GM12878 (cell line): Measurements from ENCODE around the gene LRRC27. TPM values are rescaled to one million over a fixed set of nuclear protein-coding genes. Genes with fewer than 3 reads are reported as not detected.

Experiments used
- ATAC-seq: fragments of 200-7000 bp; cut with Tn5 transposase; 3 replicates; pipeline ENCODE4 v1.9.1; 2020; ENCODE audit warnings: mild to moderate bottlenecking, moderate library complexity
- BruUV-seq: library from RNA; stranded (reverse); fragments of 400-500 nt; replicated peaks from 2 replicates; lab custom pipeline; 2021; lab: Mats Ljungman, UMichigan
- CTCF ChIA-PET: fragments of 300-600 bp; sonication (Branson Sonifier 250); formaldehyde crosslinking; extraction: SDS; loops from one replicate; lab custom pipeline; 2021; ENCODE audit warnings: inconsistent platforms; lab: Yijun Ruan, JAX
- POLR2A ChIA-PET: fragments of 350-600 bp; formaldehyde crosslinking; extraction: SDS; loops from one replicate; lab custom pipeline; 2021; ENCODE audit warnings: inconsistent platforms; lab: Charles Lee
- RAD21 ChIA-PET: fragments of 300-600 bp; sonication (Branson Sonifier 250); formaldehyde crosslinking; loops from one replicate; lab custom pipeline; 2023; ENCODE audit warnings: antibody characterized with exemption; ENCODE audit not compliant: unreplicated experiment; lab: Charles Lee
- SMC1A ChIA-PET: fragments of 300-600 bp; sonication (Branson Sonifier 250); formaldehyde crosslinking; loops from one replicate; lab custom pipeline; 2023; ENCODE audit not compliant: unreplicated experiment, uncharacterized antibody; lab: Charles Lee
- DNase-seq: peaks from one replicate; pipeline ENCODE4 v3.0.0-alpha.2; 2011; ENCODE audit warnings: low read depth, low spot score
- FAIRE-seq: peaks from 3 replicates; lab custom pipeline; 2011; peaks lifted over from hg19 to GRCh38; lab: Jason Lieb, UNC
- H2AFZ ChIP-seq: 2 replicates; pipeline ENCODE4 v1.6.0; 2011; ENCODE audit warnings: low read depth, low read length, control low read depth; ENCODE audit not compliant: control insufficient read depth
- H3K27ac ChIP-seq: 2 replicates; pipeline ENCODE4 v1.5.1; 2011; ENCODE audit warnings: control low read depth; ENCODE audit not compliant: control insufficient read depth, insufficient read depth
- H3K27me3 ChIP-seq, 2 experiments: replicated peaks in 1 of 2; 2 replicates each; pipeline versions ENCODE4 v1.6.0 to v1.6.1; 2011; ENCODE audit warnings: low read length in 1 of 2; ENCODE audit not compliant: control insufficient read depth in 2 of 2, insufficient read depth in 2 of 2
- H3K36me3 ChIP-seq, 2 experiments: 2 replicates each; pipeline ENCODE4 v1.5.1; 2011; ENCODE audit warnings: low read length in 1 of 2; ENCODE audit not compliant: control insufficient read depth in 2 of 2, insufficient read depth in 2 of 2
- H3K4me1 ChIP-seq: 2 replicates; pipeline ENCODE4 v1.6.1; 2011; ENCODE audit warnings: mild to moderate bottlenecking, low read length, moderate library complexity, mixed read lengths; ENCODE audit not compliant: control insufficient read depth, insufficient read depth
- H3K4me2 ChIP-seq: 2 replicates; pipeline ENCODE4 v1.6.0; 2011; ENCODE audit warnings: control low read depth; ENCODE audit not compliant: control insufficient read depth, insufficient read depth
- H3K4me3 ChIP-seq: fragments of 200-600 bp; sonication (generic); 2 replicates; pipeline ENCODE4 v1.5.1; 2016
- H3K79me2 ChIP-seq: 2 replicates; pipeline ENCODE4 v1.6.0; 2011; ENCODE audit warnings: low read length; ENCODE audit not compliant: control insufficient read depth, insufficient read depth
- H3K9ac ChIP-seq: 2 replicates; pipeline ENCODE4 v1.8.0; 2011; ENCODE audit warnings: low read length, control low read depth, mixed read lengths; ENCODE audit not compliant: control insufficient read depth, insufficient read depth
- H3K9me3 ChIP-seq: replicated peaks from 3 replicates; pipeline ENCODE4 v1.5.1; 2011; ENCODE audit warnings: mild to moderate bottlenecking, low read length; ENCODE audit not compliant: control insufficient read depth, insufficient read depth
- H4K20me1 ChIP-seq: 2 replicates; pipeline ENCODE4 v1.6.0; 2011; ENCODE audit not compliant: control insufficient read depth, insufficient read depth
- BHLHE40 ChIP-seq, 2 experiments: fragments of 450-650 bp in 1 of 2; IDR thresholded peaks; 2 replicates each; pipeline ENCODE4 v1.6.1; 2011 to 2017; ENCODE audit warnings: low read depth in 2 of 2, borderline replicate concordance in 1 of 2, improper control_type of control experiment in 1 of 2, low read length in 1 of 2, mild to moderate bottlenecking in 1 of 2
- CHD1 ChIP-seq: IDR thresholded peaks from 2 replicates; pipeline ENCODE4 v1.6.1; 2012; ENCODE audit warnings: low read depth, low read length, improper control_type of control experiment
- CHD4 ChIP-seq: fragments of 200-600 bp; sonication (generic); IDR thresholded peaks from 2 replicates; pipeline ENCODE4 v1.6.1; 2016; ENCODE audit warnings: mild to moderate bottlenecking
- HDAC6 ChIP-seq: fragments of 200-600 bp; sonication (generic); IDR thresholded peaks from one replicate; pipeline ENCODE4 v1.8.0; 2017; ENCODE audit warnings: antibody characterized with exemption; ENCODE audit not compliant: unreplicated experiment
- MEF2A ChIP-seq: IDR thresholded peaks from 2 replicates; pipeline ENCODE4 v1.6.1; 2011; ENCODE audit warnings: low read depth, mild to moderate bottlenecking, low read length, moderate library complexity; ENCODE audit not compliant: insufficient read depth
- MLLT1 ChIP-seq: fragments of 450-650 bp; IDR thresholded peaks from 2 replicates; pipeline ENCODE4 v1.6.1; 2016; ENCODE audit warnings: mild to moderate bottlenecking
- SP1 ChIP-seq: IDR thresholded peaks from one replicate; pipeline ENCODE4 v1.6.1; 2011; ENCODE audit warnings: low read depth, low read length
- STAT1 ChIP-seq: fragments of 450-650 bp; conservative IDR thresholded peaks from 2 replicates; pipeline ENCODE4 v1.6.1; 2014; ENCODE audit warnings: antibody characterized with exemption, mild to moderate bottlenecking
- YBX1 ChIP-seq: fragments of 450-650 bp; IDR thresholded peaks from 2 replicates; pipeline ENCODE4 v1.6.1; 2016; ENCODE audit warnings: antibody characterized with exemption
- ZNF24 ChIP-seq: fragments of 450-650 bp; IDR thresholded peaks from 2 replicates; pipeline ENCODE4 v1.6.1; 2017; ENCODE audit warnings: antibody characterized with exemption, mild to moderate bottlenecking
- ZNF274 ChIP-seq: IDR thresholded peaks from one replicate; pipeline ENCODE4 v1.8.0; 2011; ENCODE audit not compliant: insufficient read length, insufficient read depth
- WGBS: methylation state at CpG from one replicate; pipeline ENCODE4 v1.1.6; 2016; ENCODE audit warnings: low lambda C conversion rate; ENCODE audit not compliant: insufficient replicate concordance, insufficient coverage; ENCODE audit errors: missing lambda C conversion rate; 5-methylcytosine and 5-hydroxymethylcytosine counted together
- in situ Hi-C: fragments of 300-500 bp; cut with MboI; formaldehyde crosslinking; loops from 9 replicates; pipeline ENCODE4 v1.14.3; 2018; ENCODE audit warnings: mixed read lengths
- intact Hi-C: fragments of 100-400 bp; cut with micrococcal nuclease; formaldehyde crosslinking; loops from one replicate; pipeline ENCODE4 v1.14.2; 2022; ENCODE audit not compliant: unreplicated experiment
- polyA plus RNA-seq, 11 experiments: library from polyadenylated mRNA; depleted of rRNA in 4 of 11; unstranded in 6 of 11; stranded (reverse) in 5 of 11; fragments of >200 nt; fragmentation: Nextera tagmentation in 4 of 11; fragmentation: Illumina TruSeq in 1 of 11; extraction: Ambion mirVana in 4 of 11; extraction: Trizol in 1 of 11; gene quantifications; 1 replicate in 1 of 11; 2 replicates in 10 of 11; pipeline versions ENCODE4 v1.2.1 to v1.2.3, GENCODE V29; 2011 to 2016; ENCODE audit warnings: inconsistent platforms in 2 of 11, missing spikeins in 2 of 11, low read depth in 1 of 11
- total RNA-seq, 4 experiments: library from RNA; depleted of rRNA in 3 of 4; stranded (reverse); fragments of >200 nt in 3 of 4; fragmentation: Illumina TruSeq in 1 of 4; extraction: Trizol in 1 of 4; gene quantifications; 2 replicates each; pipeline versions ENCODE4 v1.2.1 to v1.2.3, GENCODE V29; 2013 to 2021
- TF ChIP-seq, protein P1 (sequence below): IDR thresholded peaks from 2 replicates; pipeline ENCODE4 v1.6.1; 2012; ENCODE audit warnings: low read depth, low read length, improper control_type of control experiment

Gene LRRC27
- total and polyA plus RNA-seq, 10 of the 15 experiments (the other 5 are each of a cell fraction or from before 2014, with no cell fraction given): 0.48 to 6.9 (median 4.7) TPM

DNA sequence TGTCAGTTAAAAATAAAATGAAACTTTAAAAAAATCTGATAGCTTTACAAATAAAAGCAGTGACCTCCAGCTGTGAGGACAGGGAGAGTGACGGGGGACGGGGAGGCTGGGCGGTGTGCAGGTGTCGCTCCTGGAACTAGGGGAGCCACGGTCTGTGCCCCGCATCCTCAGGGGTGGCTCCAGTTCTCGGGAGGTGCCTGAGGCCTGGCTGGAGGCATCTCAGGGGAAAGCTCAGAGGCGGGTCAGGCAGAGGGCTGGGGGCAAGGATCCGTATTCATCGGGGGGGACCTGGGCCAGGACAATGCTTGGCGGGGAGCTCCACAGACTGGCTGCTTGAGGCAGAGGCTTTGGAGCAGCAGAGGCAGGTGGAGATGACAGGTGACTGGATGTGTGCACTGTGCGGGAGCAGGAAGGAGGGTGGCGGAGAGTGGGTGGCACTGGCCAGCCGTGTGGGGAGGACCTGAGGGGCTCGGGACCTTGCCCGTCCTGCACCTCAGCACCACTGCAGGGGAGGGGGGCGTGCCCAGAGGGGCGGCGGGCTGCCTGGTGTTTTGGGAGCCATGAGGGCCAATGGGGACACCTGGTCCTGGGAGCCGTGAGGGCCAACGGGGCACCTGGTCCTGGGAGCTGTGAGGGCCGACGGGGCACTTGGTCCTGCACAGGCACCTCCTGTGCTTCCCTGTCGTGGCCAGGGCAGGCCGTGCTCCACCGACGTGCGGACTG is 78.2 kb downstream of the LRRC27 start:
- Histone ChIP-seq H3K27me3 (no peaks in the 10 kb centered on the region), H3K4me1 (no peaks in the 10 kb centered on the region), H3K9me3 (no peaks in the 10 kb centered on the region), H3K79me2 (no peaks in the 10 kb centered on the region), H3K36me3 (no peaks in the 10 kb centered on the region), H3K27ac (no peak overlapping the region), H3K4me3 (no peak overlapping the region), H4K20me1 (no peaks in the 10 kb centered on the region), H3K9ac (no peak overlapping the region), H2AFZ (no peak overlapping the region), H3K4me2 (no peak overlapping the region)
- BruUV-seq: no TSS peak
- in situ Hi-C loops (no loop called here), intact Hi-C loops (no loop called here)
- no peak for DNase-seq
- 54% methylated on average over 24 of the region's 28 CpGs for WGBS
- no peak for FAIRE-seq
- SMC1A ChIA-PET: no interaction called here
- no peak for ATAC-seq
- POLR2A ChIA-PET: no interaction called here
- CTCF ChIA-PET: no interaction called here
- RAD21 ChIA-PET: no interaction called here
- TF ChIP-seq MLLT1 (no peak), CHD4 (no peak), SP1 (no peak), HDAC6 (no peak), ZNF274 (no peak), BHLHE40 (IDR thresholded peaks at IDR 0.05; ENCODE audit: borderline replicate concordance in 1 of 2, low read depth in 2 of 2, low read length in 1 of 2) (no peak), ZNF24 (no peak), MEF2A (no peak), CHD1 (no peak), YBX1 (no peak), STAT1 (no peak)
- TF ChIP-seq, protein P1, sequence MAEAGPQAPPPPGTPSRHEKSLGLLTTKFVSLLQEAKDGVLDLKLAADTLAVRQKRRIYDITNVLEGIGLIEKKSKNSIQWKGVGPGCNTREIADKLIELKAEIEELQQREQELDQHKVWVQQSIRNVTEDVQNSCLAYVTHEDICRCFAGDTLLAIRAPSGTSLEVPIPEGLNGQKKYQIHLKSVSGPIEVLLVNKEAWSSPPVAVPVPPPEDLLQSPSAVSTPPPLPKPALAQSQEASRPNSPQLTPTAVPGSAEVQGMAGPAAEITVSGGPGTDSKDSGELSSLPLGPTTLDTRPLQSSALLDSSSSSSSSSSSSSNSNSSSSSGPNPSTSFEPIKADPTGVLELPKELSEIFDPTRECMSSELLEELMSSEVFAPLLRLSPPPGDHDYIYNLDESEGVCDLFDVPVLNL: no peak
